ENCODE results near the gene LCE5A.
"Not testable (repeated sequence)": the region's sequence is repeated elsewhere in the genome, so short reads cannot be mapped to it uniquely, and the experiment has no call there.

The LCE5A gene

DNA sequence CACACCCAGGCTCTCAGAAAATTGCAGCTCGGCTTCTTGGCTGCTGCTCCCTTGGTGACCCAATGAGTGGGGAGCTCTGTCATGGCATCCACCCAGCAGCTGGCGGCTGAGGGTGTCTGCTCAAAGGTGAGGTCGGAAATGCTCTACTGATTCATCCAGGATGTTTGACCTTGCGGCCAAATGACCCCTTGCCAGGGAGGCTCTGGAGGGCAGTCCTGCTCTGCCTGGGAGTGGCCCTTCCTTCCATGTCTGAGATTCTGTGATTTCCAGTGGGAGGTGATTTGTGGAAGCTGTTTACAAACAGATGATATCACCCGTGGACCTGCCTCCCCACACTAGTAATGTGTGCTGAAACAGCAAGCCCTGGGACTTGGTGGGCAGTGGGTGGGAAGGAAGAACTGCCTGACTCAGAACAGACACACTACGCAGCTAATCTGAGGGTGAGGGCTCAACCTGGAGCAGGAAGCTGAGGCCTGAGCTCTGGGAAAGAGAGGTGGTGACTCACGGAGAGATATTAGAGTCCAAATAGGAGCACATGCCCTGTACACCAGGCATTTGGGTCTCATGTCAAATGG lies 6.7 kb downstream of the LCE5A start:
- DNase-seq: no peak

- DNase-seq: no peak
Measured at GRCh38 chr1:152519851-152520250, 9.2 kb downstream of the LCE5A start.

- DNase-seq: no peak
Measured at GRCh38 chr1:152520561-152521090, 10.0 kb downstream of the LCE5A start.

GRCh38 chr1:152525080-152525641 lies 14.6 kb downstream of the LCE5A start:
- DNase-seq: no peak

DNA sequence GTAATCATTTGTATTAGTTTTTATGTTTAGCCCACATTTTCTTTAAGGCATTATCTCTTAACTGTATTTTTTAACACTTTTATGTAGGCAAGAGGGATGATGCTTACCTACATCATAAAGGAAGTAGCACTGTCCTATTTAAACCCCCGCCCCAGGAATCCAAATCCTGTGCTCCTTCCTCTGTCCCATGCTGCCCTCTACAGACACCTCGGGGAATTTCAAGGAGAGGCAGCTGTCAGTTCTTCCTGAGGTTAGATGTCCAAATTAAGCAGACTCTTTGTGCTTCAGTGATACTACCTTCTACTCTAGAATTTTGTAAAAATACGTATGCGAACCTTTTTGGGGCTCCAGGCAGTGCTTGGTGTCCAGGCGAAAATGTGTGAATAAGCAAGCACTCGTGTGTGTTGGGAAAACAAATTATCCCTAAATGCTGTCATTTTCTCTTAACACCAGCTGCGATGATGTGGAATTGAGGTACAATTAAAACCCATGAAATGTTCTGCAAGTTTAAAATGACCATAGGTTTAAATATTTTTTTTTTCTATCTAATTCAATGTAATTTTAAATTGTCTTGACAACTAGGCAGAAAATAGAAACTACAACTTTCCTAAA lies 22.8 kb downstream of the LCE5A start:
- DNase-seq: no peak

DNA sequence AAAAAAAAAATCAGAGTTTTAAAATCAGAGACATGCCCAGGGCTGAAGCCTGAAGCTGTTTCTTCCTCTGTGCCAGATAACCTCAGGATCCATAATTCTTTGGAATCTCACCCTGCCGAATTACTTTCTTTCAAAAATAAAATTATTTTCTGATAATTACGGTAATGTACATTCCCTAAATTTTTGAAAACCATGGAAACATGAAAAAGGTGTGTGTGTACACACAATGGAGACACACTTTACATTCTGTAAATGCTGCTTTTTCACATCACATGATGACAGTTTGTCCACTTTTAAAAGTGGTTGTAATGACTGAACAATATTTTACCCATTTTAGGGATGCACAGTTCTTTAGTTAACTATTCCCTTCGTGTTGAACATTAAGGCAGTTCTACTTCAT lies 25.2 kb downstream of the LCE5A start:
- DNase-seq: no peak

- DNase-seq: no peak
Measured at GRCh38 chr1:152537496-152537895, 26.9 kb downstream of the LCE5A start.

DNA sequence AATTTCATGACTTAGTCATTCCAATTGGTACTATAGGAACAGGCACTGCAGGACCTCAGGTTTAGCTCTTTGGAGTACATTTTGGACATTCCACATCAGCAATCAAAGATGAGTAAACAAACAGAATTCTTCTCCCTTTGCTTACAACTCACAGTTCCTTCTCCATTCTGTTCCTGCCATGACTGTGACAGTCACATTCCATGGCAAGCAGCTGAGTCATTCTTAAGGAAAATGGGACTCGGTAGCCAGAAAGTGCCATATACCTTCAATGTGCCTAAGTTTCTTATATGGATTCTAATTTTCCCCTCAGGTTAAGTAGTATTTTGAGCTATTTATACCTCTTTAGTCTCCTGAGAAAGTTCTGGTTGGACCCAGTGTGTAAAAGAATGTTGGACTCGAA lies 29.3 kb downstream of the LCE5A start:
- DNase-seq: no peak

- no peak for DNase-seq
Measured at GRCh38 chr1:152543820-152544219, 33.2 kb downstream of the LCE5A start.

- DNase-seq: no peak
Measured at GRCh38 chr1:152546704-152547103, 36.1 kb downstream of the LCE5A start.

- DNase-seq: not testable (repeated sequence)
Measured at GRCh38 chr1:152548358-152548757, 37.8 kb downstream of the LCE5A start.
